AG04450 (cell line): ENCODE results near the gene CCDC68. TPM values are rescaled to one million over a fixed set of nuclear protein-coding genes. Genes with fewer than 3 reads are reported as not detected.
"Not testable (repeated sequence)": the region's sequence is repeated elsewhere in the genome, so short reads cannot be mapped to it uniquely, and the experiment has no call there.

Experiments
- CTCF ChIA-PET: fragments of 300-600, 350-600 bp; formaldehyde crosslinking; extraction: SDS; loops from one replicate; lab custom pipeline; 2022; ENCODE audit warnings: antibody characterized with exemption, inconsistent platforms; lab: Charles Lee
- POLR2A ChIA-PET: fragments of 350-600 bp; formaldehyde crosslinking; extraction: SDS; loops from one replicate; lab custom pipeline; 2021; ENCODE audit warnings: antibody characterized with exemption, inconsistent platforms; lab: Yijun Ruan, JAX
- DNase-seq: peaks from one replicate; pipeline ENCODE4 v3.0.0-alpha.2; 2011; ENCODE audit warnings: low read depth, low spot score
- H3K27ac ChIP-seq: one replicate; pipeline ENCODE4 v1.5.1; 2012; ENCODE audit warnings: low read depth, low read length, control low read depth
- H3K27me3 ChIP-seq: one replicate; pipeline ENCODE4 v1.6.0; 2012; ENCODE audit warnings: low read length; ENCODE audit not compliant: control insufficient read depth, insufficient read depth
- H3K4me3 ChIP-seq: 2 replicates; pipeline ENCODE4 v1.5.1; 2011; ENCODE audit warnings: mild to moderate bottlenecking, low read depth, low read length, control low read depth
- H3K9me3 ChIP-seq: 2 replicates; pipeline ENCODE4 v1.5.1; 2012; ENCODE audit warnings: low read length; ENCODE audit not compliant: control insufficient read depth, insufficient read depth
- polyA plus RNA-seq: library from polyadenylated mRNA; depleted of rRNA; stranded (reverse); fragments of >200 nt; gene quantifications from 2 replicates; pipeline ENCODE4 v1.2.3, GENCODE V29; 2011
- TF ChIP-seq, protein P1 (sequence below): IDR thresholded peaks from 2 replicates; pipeline ENCODE4 v1.5.1; 2011; ENCODE audit warnings: low read depth, low read length, control low read depth, inconsistent platforms

The CCDC68 gene
- polyA plus RNA-seq, 1 experiment: 9.5 TPM

GRCh38 chr18:54867131-54867530 is 92.1 kb downstream of the CCDC68 start:
- ChIA-PET CTCF (no interaction called here), POLR2A (interaction anchor here (0.7 kb wide), 1 partner anchor 1301 kb away, joined by 5 read pairs; no protein-coding TSS in a partner anchor)

GRCh38 chr18:54860941-54861340 is 98.3 kb downstream of the CCDC68 start:
- DNase-seq: no peak
- Histone ChIP-seq H3K27ac (no peak overlapping the region), H3K9me3 (no peaks in the 10 kb centered on the region), H3K27me3 (no peaks in the 10 kb centered on the region), H3K4me3 (no peak overlapping the region)
- POLR2A ChIA-PET: no interaction called here
- CTCF ChIA-PET: no interaction called here
- TF ChIP-seq, protein P1, sequence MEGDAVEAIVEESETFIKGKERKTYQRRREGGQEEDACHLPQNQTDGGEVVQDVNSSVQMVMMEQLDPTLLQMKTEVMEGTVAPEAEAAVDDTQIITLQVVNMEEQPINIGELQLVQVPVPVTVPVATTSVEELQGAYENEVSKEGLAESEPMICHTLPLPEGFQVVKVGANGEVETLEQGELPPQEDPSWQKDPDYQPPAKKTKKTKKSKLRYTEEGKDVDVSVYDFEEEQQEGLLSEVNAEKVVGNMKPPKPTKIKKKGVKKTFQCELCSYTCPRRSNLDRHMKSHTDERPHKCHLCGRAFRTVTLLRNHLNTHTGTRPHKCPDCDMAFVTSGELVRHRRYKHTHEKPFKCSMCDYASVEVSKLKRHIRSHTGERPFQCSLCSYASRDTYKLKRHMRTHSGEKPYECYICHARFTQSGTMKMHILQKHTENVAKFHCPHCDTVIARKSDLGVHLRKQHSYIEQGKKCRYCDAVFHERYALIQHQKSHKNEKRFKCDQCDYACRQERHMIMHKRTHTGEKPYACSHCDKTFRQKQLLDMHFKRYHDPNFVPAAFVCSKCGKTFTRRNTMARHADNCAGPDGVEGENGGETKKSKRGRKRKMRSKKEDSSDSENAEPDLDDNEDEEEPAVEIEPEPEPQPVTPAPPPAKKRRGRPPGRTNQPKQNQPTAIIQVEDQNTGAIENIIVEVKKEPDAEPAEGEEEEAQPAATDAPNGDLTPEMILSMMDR: no peak

More at GRCh38 chr18:54867131-54867530, 92.1 kb downstream of the CCDC68 start:
- H3K9me3 ChIP-seq: no peaks in the 10 kb centered on the region; the same call in 1 of the 2 replicates
- DNase-seq: no peak
- no peak overlapping the region for H3K4me3 ChIP-seq
- H3K27ac ChIP-seq: no peak overlapping the region
- TF ChIP-seq, protein P1: no peak
- H3K27me3 ChIP-seq: no peaks in the 10 kb centered on the region

DNA sequence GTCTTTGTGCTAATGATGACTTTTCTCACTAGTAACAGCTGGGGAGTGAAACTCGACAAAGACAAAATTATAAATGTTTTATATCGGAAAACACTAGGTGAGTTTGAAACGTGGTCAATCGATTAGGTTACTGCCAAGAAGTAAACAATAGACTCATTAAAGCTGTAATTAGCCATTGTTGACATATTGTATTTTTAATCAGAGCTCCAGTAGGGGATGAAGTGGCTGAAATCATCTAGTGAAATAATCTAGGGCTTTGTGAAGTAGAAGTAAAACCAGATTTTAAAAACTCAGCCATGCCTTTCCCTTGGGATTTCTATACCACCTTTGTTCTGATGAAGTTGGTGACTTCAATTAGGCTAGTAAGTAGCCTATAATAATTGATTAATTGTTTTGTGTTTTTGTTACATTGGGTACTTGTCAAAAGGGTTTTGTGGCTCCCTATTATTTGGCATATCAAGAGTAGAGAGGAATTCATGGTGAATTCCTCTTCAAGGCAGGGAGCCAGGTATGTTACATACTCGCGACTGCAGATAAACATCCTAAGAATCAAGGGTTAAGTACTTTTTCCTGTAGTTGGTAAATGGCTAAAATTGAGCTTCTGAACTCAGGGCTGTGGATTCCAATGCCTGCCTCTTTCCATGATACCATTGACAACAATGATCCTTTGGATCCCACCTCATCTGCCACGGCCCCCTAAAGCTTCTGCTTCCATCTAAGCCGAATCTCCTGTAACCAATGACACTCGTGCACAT is 99.4 kb downstream of the CCDC68 start:
- POLR2A ChIA-PET: no interaction called here
- no peak for DNase-seq
- Histone ChIP-seq H3K27me3 (no peaks in the 10 kb centered on the region), H3K27ac (no peak overlapping the region), H3K4me3 (no peak overlapping the region), H3K9me3 (no peaks in the 10 kb centered on the region)
- TF ChIP-seq, protein P1: no peak
- CTCF ChIA-PET: interaction anchor here (1.1 kb wide), 1 partner anchor 15 kb away, joined by 3 read pairs; no protein-coding TSS in a partner anchor

- TF ChIP-seq, protein P1: no peak
- ChIA-PET POLR2A (no interaction called here), CTCF (no interaction called here)
- H3K27me3 ChIP-seq: no peaks in the 10 kb centered on the region
- H3K9me3 ChIP-seq: no peaks in the 10 kb centered on the region
- DNase-seq: no peak
- no peak overlapping the region for H3K27ac ChIP-seq
- no peak overlapping the region for H3K4me3 ChIP-seq
Measured at GRCh38 chr18:54857499-54857898, 101.8 kb downstream of the CCDC68 start.

DNA sequence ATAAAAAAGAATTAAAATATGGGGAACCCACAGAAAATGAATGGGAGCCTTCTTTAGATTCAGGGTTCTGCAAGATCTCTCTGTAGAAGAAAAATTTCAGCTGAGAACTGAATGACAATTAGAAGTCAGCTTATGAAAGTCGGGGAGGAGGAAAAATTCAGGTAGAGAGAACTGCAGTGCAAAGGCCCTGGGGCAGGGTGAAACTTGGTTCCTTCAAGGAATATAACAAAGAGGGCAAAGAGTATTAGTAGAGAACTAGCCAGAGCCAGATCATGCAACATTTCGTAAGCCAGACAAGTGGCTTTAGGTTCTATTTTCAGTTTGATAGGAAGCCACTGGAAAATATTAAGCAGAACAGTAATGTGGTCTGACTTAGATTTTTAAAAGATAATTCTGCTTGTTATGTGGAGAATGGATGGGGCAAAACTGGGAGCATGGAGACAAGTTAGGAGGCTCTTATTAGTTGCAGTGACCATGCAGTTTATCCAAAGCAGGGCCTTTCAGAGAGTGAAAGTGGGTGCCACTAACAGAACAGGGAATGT is 103.1 kb downstream of the CCDC68 start:
- POLR2A ChIA-PET: no interaction called here
- no peaks in the 10 kb centered on the region for H3K27me3 ChIP-seq
- TF ChIP-seq, protein P1: no peak
- CTCF ChIA-PET: no interaction called here
- DNase-seq: no peak
- no peaks in the 10 kb centered on the region for H3K9me3 ChIP-seq
- H3K4me3 ChIP-seq: no peak overlapping the region
- H3K27ac ChIP-seq: no peak overlapping the region

GRCh38 chr18:54855050-54855449 is 104.2 kb downstream of the CCDC68 start:
- POLR2A ChIA-PET, CTCF ChIA-PET, H3K4me3 ChIP-seq, DNase-seq, H3K27ac ChIP-seq, H3K27me3 ChIP-seq, H3K9me3 ChIP-seq: not testable (repeated sequence)
